GM12878 (cell line): ENCODE measurements around the gene TEX261. TPM values are rescaled to one million over a fixed set of nuclear protein-coding genes. Genes with fewer than 3 reads are reported as not detected.

ENCODE experiments used
- ATF7 ChIP-seq: fragments of 450-650 bp; IDR thresholded peaks from 2 replicates; pipeline ENCODE4 v1.6.1; 2016; ENCODE audit warnings: low read depth, mild to moderate bottlenecking
- CBFB ChIP-seq: IDR thresholded peaks from 2 replicates; pipeline ENCODE4 v1.6.1; 2016; ENCODE audit warnings: antibody characterized with exemption, low read depth
- CREB1 ChIP-seq: IDR thresholded peaks from 2 replicates; pipeline ENCODE4 v1.6.1; 2012; ENCODE audit warnings: low read depth, mild to moderate bottlenecking, inconsistent platforms
- E2F4 ChIP-seq: IDR thresholded peaks from 2 replicates; pipeline ENCODE4 v1.6.1; 2012; ENCODE audit warnings: low read depth, low read length, improper control_type of control experiment
- ESRRA ChIP-seq: IDR thresholded peaks from 2 replicates; pipeline ENCODE4 v1.6.1; 2012; ENCODE audit warnings: mild to moderate bottlenecking, low read length, improper control_type of control experiment
- GATAD2B ChIP-seq: fragments of 450-650 bp; conservative IDR thresholded peaks from 2 replicates; pipeline ENCODE4 v1.6.1; 2017; ENCODE audit warnings: low read depth, mild to moderate bottlenecking, moderate library complexity
- HCFC1 ChIP-seq: fragments of 150-350 bp; IDR thresholded peaks from 2 replicates; pipeline ENCODE4 v1.6.1; 2014; ENCODE audit warnings: low read length
- IKZF2 ChIP-seq, 2 experiments: fragments of 450-650 bp; IDR thresholded peaks; 2 replicates each; pipeline ENCODE4 v1.6.1; 2017; ENCODE audit warnings: mild to moderate bottlenecking in 2 of 2, moderate library complexity in 2 of 2
- LARP7 ChIP-seq: fragments of 450-650 bp; IDR thresholded peaks from 2 replicates; pipeline ENCODE4 v1.6.1; 2017; ENCODE audit warnings: mild to moderate bottlenecking
- MTA2 ChIP-seq: fragments of 450-650 bp; IDR thresholded peaks from 2 replicates; pipeline ENCODE4 v1.6.1; 2016; ENCODE audit warnings: low read depth, mild to moderate bottlenecking, moderate library complexity
- NR2F1 ChIP-seq: fragments of 450-650 bp; conservative IDR thresholded peaks from 2 replicates; pipeline ENCODE4 v1.6.1; 2017; ENCODE audit warnings: mild to moderate bottlenecking
- PAX5 ChIP-seq: IDR thresholded peaks from 2 replicates; pipeline ENCODE4 v1.6.1; 2011; ENCODE audit warnings: low read depth, low read length, borderline replicate concordance
- POLR2AphosphoS2 ChIP-seq: IDR thresholded peaks from 2 replicates; pipeline ENCODE4 v1.6.1; 2011; ENCODE audit warnings: low read depth, mild to moderate bottlenecking, low read length, improper control_type of control experiment, moderate library complexity
- RCOR1 ChIP-seq: conservative IDR thresholded peaks from 2 replicates; pipeline ENCODE4 v1.6.1; 2012; ENCODE audit warnings: low read depth, low read length, improper control_type of control experiment
- TAF1 ChIP-seq: IDR thresholded peaks from 2 replicates; pipeline ENCODE4 v1.6.1; 2011; ENCODE audit warnings: mild to moderate bottlenecking, low read depth, low read length, borderline replicate concordance
- polyA plus RNA-seq, 11 experiments: library from polyadenylated mRNA; depleted of rRNA in 4 of 11; unstranded in 6 of 11; stranded (reverse) in 5 of 11; fragments of >200 nt; fragmentation: Nextera tagmentation in 4 of 11; fragmentation: Illumina TruSeq in 1 of 11; extraction: Ambion mirVana in 4 of 11; extraction: Trizol in 1 of 11; gene quantifications; 1 replicate in 1 of 11; 2 replicates in 10 of 11; pipeline versions ENCODE4 v1.2.1 to v1.2.3, GENCODE V29; 2011 to 2016; ENCODE audit warnings: inconsistent platforms in 2 of 11, missing spikeins in 2 of 11, low read depth in 1 of 11
- total RNA-seq, 4 experiments: library from RNA; depleted of rRNA in 3 of 4; stranded (reverse); fragments of >200 nt in 3 of 4; fragmentation: Illumina TruSeq in 1 of 4; extraction: Trizol in 1 of 4; gene quantifications; 2 replicates each; pipeline versions ENCODE4 v1.2.1 to v1.2.3, GENCODE V29; 2013 to 2021
- TF ChIP-seq, protein P1 (sequence below): IDR thresholded peaks from 2 replicates; pipeline ENCODE4 v1.6.1; 2012; ENCODE audit warnings: mild to moderate bottlenecking, low read depth, low read length

The TEX261 gene
- total and polyA plus RNA-seq, 10 of the 15 experiments (the other 5 are each of a cell fraction or from before 2014, with no cell fraction given), result 5.5 to 75.6 (median 40.3) TPM

- TF ChIP-seq GATAD2B (peak; percentile 78; the same call in 1 of the 2 replicates), IKZF2 (IDR thresholded peaks at IDR 0.05) (no peak), HCFC1 (peak; percentile 64), RCOR1 (0 out of 2 replicates have a peak, but pooled peaks have one; percentile 30), NR2F1 (no peak), CREB1 (peak; percentile 60; the same call in 1 of the 2 replicates), POLR2AphosphoS2 (0 out of 2 replicates have a peak, but pooled peaks have one; percentile 40), MTA2 (no peak), ESRRA (no peak), PAX5 (0 out of 2 replicates have a peak, but pooled peaks have one; percentile 30), LARP7 (peak; percentile 82; the same call in 1 of the 2 replicates), TAF1 (peak; percentile 60; the same call in 1 of the 2 replicates), CBFB (0 out of 2 replicates have a peak, but pooled peaks have one; percentile 4), ATF7 (no peak), E2F4 (no peak)
- TF ChIP-seq, protein P1, sequence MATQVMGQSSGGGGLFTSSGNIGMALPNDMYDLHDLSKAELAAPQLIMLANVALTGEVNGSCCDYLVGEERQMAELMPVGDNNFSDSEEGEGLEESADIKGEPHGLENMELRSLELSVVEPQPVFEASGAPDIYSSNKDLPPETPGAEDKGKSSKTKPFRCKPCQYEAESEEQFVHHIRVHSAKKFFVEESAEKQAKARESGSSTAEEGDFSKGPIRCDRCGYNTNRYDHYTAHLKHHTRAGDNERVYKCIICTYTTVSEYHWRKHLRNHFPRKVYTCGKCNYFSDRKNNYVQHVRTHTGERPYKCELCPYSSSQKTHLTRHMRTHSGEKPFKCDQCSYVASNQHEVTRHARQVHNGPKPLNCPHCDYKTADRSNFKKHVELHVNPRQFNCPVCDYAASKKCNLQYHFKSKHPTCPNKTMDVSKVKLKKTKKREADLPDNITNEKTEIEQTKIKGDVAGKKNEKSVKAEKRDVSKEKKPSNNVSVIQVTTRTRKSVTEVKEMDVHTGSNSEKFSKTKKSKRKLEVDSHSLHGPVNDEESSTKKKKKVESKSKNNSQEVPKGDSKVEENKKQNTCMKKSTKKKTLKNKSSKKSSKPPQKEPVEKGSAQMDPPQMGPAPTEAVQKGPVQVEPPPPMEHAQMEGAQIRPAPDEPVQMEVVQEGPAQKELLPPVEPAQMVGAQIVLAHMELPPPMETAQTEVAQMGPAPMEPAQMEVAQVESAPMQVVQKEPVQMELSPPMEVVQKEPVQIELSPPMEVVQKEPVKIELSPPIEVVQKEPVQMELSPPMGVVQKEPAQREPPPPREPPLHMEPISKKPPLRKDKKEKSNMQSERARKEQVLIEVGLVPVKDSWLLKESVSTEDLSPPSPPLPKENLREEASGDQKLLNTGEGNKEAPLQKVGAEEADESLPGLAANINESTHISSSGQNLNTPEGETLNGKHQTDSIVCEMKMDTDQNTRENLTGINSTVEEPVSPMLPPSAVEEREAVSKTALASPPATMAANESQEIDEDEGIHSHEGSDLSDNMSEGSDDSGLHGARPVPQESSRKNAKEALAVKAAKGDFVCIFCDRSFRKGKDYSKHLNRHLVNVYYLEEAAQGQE, result no peak
- TF ChIP-seq, all 136 proteins: peak for 30
Observed at GRCh38 chr2:70994699-70995425, at the start of gene TEX261 (continued).
